ENCODE measurements around the gene TMEM126B. TPM values are rescaled to one million over a fixed set of nuclear protein-coding genes. Genes with fewer than 3 reads are reported as not detected.
"Not testable (repeated sequence)": the region's sequence is repeated elsewhere in the genome, so short reads cannot be mapped to it uniquely, and the experiment has no call there.

TMEM126B gene
- total RNA-seq, 1 experiment from 2014 or later = 64.2 TPM

DNA sequence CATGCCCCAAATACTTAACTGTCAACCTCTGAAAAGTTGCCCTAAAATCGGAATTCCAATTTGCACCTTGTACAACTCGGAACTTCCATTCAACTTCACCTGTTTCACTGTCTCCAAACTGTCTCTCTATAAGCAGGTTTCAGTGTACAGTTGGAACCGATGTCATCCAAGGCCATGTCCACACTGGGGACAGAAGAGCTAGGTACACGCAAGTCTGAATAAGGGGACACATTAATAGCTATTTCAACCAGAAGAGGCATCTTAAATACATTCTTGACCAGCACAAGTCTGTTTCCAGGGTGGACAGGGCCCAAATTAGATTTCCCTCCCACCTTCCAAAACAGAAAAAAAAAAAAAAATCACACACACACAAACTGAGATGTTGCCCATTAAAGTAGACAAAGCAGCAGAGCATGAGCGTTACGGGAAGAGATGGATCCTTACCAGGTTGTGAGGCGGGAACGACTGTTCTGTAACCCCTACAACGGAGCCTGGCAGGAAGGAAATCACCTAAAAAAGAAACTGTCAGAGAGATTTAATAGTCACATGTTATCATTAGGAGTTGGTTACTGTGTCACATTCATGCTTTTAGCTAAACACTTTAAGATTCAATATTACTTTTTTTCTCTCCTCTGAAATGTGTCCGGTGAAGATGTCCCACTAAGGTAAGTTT is 34.8 kb downstream of the TMEM126B start:
- DNase-seq = no peak
- Histone ChIP-seq H3K4me3 (ENCODE audit: insufficient read depth, low read depth, low read length) (peak overlapping the region; percentile 97), H3K27me3 (ENCODE audit: control insufficient read depth, insufficient read depth, low read length) (no peaks in the 10 kb centered on the region), H3K36me3 (replicated peaks; ENCODE audit: control insufficient read depth, insufficient read depth, low read length) (peaks cover 10% of the 10 kb centered on the region)

DNA sequence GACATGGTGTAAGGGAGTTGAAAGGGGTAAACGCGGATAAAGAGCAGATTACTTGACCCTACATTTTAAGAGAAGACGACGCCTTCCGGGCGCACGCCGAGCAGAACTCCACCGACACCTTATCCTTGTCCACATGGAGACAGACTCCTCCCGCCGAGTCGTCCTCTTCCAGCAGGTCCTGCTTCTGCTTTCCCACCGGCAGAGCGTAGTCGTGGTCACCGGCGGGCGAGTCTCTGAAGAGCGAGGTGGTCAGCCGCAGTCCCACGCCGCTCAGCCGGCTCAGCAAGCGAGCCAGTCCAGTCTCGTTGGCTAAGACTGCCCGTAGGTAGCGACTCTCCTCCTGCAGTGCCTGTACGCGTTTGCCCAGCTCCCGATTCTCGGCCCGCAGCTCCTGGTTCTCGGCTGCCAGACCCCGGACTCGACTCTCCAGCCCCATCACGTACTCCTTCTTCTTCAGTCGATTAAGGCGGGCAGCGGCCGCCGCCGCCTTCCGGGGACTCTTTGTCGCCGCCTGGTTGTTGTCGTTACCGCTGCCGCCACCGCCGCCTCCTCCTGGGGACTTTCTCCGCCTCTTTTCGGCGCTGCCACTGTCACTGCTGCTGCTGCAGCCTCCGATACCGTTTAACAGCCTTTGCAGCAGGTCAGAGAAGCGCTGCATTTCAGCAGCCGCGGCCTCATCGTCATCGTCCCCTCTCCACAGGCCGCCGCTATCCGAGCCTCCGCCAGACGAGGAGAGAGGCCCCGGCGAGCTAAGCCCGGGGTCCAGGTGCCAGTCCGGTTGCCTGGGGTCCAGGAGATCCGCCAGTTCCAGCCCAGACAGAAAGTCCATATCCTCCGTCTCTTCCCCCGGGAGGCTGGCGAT is 35.6 kb downstream of the TMEM126B start:
- H3K36me3 ChIP-seq (replicated peaks; ENCODE audit: control insufficient read depth, insufficient read depth, low read length) = peaks cover 10% of the 10 kb centered on the region
- peak overlapping the region; percentile 97 for H3K4me3 ChIP-seq (ENCODE audit: insufficient read depth, low read depth, low read length)
- no peaks in the 10 kb centered on the region for H3K27me3 ChIP-seq (ENCODE audit: control insufficient read depth, insufficient read depth, low read length)
- peak; percentile 78 for DNase-seq

DNA sequence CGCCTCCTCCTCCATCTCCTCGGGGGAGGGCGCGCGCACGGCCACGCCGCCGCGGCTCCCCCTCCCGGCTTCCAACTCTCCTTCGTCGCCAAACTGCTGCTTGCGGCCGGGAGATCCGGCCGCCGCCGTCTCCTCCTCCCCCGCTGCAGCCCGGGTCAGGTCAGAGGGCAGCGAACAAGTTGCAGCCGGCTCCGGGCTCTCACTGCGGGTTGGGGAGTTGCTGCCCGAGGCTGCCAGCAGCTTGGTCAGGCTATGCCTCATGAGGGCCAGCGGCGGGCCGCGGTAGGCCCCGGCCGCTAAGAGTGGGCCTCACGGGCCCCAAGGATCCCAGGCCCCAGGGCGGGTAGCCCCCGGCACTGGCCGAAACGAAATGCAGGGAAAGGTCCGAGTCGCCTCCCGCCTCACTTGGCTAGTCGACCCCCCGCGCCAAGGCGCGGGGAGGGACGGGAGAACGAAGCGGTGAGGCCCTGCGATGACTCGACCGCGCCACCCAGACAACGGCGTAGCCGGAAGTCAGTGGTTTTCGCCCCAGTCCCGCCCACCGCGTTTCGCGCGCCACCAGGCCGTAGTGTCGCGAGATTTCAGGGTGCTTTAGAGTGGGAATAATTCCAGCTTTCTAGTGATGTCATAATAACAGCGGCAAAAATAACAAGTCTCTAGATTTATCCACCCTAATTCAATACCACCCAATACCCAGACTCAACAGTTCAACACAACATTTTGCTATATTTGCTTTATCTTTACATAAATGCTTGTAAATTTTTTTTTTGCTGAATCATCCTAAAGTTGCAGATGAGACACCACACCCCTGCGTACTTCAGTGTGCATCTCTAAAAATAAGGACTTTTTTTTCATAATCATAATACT is 36.5 kb downstream of the TMEM126B start, which contains the start of gene CREBZF:
CREBZF (minus strand) TSS at position 515 of the 867 bp plus-strand sequence; CDS start at position 261, 254 bp downstream.
- peak within 1 kb of the TSS; percentile 97 for H3K4me3 ChIP-seq (ENCODE audit: insufficient read depth, low read depth, low read length)
- no peaks in the 10 kb centered on the region for H3K27me3 ChIP-seq (ENCODE audit: control insufficient read depth, insufficient read depth, low read length)
- peak; percentile 91 for DNase-seq
- peaks cover 10% of the 10 kb centered on the region for H3K36me3 ChIP-seq (replicated peaks; ENCODE audit: control insufficient read depth, insufficient read depth, low read length)

DNA sequence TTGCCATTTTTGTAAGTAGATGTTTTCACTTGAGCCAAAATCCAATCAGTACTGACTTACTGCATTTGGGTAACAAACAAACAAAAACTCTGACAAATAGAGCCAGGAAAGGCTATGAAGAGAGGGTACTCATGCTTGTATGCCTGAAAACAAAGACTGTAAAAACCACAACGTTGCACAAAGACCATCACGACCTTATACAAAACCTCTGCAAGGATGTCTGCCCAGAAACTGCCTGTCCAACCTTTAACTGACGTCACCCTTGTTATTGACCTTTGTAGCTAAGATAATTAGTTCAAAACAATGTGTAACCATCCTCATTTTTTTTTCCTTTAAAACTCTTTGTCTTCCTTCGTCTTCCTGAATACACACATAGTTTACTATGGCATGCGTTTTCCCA is 37.3 kb downstream of the TMEM126B start:
- Histone ChIP-seq H3K36me3 (replicated peaks; ENCODE audit: control insufficient read depth, insufficient read depth, low read length) (peaks cover 4% of the 10 kb centered on the region), H3K4me3 (ENCODE audit: insufficient read depth, low read depth, low read length) (no peak overlapping the region), H3K27me3 (ENCODE audit: control insufficient read depth, insufficient read depth, low read length) (no peaks in the 10 kb centered on the region)
- no peak for DNase-seq

DNA sequence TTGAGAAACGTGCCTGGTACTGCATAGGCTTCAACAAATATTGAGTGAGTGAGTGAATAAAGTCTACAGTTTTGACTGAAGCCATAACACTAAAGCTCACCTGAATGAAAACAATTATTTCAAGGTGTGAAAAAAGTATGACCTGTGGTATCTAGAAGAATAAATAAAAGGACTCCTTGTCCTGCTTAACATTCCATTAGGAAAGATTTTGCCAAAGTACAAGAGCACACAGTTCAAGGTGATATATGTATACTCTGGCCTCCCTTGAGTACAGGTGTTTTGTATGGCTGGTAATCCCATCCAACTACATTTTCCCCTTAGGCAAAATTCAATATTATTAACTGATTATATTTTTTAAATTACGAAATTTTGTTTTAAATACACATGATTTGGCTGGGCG is 38.3 kb downstream of the TMEM126B start:
- no peak overlapping the region for H3K4me3 ChIP-seq (ENCODE audit: insufficient read depth, low read depth, low read length)
- peaks cover 4% of the 10 kb centered on the region for H3K36me3 ChIP-seq (replicated peaks; ENCODE audit: control insufficient read depth, insufficient read depth, low read length)
- no peak for DNase-seq
- H3K27me3 ChIP-seq (ENCODE audit: control insufficient read depth, insufficient read depth, low read length) = no peaks in the 10 kb centered on the region

DNA sequence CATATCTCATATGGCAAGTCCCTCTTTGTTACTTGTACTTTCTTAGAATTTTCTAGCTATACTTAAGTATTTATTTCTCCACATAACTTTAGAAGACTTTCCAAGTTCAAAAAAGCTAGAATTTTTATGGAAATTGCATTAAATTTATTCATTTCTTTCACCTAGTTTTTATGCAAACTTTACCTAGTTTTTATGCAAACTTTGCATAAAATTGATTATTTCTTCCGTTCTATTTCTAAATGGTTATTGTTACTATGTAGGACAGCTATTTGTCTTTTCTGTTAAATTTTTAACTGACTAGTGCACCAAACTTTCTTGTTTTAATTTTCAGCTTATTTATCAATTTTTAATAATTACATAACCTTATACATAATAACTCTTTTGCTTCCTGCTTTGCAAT is 39.8 kb downstream of the TMEM126B start:
- DNase-seq = no peak
- Histone ChIP-seq H3K27me3 (ENCODE audit: control insufficient read depth, insufficient read depth, low read length) (no peaks in the 10 kb centered on the region), H3K36me3 (replicated peaks; ENCODE audit: control insufficient read depth, insufficient read depth, low read length) (peaks cover under 1% of the 10 kb centered on the region), H3K4me3 (ENCODE audit: insufficient read depth, low read depth, low read length) (no peak overlapping the region)

DNA sequence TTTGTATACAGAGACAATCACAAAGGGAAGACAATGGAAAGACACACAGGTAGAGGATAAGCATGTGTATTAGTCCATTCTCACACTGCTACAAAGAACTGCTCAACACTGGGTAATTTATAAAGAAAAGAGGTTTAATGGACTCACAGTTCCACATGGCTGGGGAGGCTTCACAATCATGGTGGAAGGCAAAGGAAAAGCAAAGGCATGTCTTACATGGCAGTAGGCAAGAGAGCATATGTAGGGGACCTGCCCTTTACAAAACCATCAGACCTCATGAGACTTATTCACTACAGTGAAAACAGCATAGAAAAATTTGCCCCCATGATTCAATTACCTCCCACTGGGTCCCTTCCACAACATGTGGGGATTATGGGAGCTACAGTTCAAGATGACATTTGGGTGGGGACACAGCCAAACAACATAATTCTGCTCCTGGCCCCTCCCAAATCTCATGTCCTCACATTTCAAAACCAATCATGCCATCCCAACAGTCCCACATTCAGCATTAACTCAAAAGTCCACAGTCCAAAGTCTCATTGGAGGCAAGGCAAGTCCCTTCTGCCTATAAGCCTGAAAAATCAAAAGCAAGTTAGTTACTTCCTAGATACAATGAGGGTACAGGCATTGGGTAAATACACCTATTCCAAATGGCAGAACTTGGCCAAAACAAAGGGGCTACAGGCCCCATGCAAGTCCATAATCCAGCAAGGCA is 42.7 kb downstream of the TMEM126B start:
- not testable (repeated sequence) for H3K27me3 ChIP-seq (ENCODE audit: control insufficient read depth, insufficient read depth, low read length); DNase-seq; H3K4me3 ChIP-seq (ENCODE audit: insufficient read depth, low read depth, low read length); H3K36me3 ChIP-seq (replicated peaks; ENCODE audit: control insufficient read depth, insufficient read depth, low read length)

DNA sequence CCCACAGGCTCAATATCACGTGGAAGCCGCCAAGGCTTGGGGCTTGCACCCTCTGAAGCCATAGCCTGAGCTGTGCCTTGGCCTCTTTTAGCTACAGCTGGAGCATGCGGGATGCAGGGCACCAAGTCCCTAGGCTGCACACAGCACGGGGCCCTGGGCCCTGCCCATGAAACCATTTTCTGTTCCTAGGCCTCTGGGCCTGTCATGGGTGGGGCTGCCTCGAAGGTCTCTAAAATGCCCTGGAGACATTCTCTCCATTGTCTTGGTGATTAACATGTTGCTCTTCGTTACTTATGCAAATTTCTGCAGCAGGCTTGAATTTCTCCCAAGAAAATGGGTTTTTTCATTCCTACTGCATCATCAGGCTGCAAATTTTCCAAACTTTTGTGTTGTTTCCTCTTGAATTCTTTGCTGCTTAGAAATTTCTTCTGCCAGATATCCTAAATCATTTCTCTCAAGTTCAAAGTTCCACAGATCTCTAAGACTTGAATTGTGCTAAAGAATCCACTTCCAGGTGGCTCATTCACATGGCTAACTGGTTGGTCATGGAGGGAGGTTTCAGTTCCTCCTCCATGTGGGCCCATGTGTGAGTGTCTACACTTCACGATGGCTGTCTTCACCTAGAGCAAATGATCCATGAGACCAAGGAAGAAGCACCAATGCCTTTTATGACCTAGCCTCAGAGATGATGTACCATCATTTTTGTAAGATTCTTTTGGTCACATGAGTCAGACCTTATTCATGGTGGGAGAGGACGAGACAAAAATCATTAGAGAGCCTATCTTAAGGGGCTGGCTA is 43.9 kb downstream of the TMEM126B start:
- Histone ChIP-seq H3K4me3 (ENCODE audit: insufficient read depth, low read depth, low read length) (no peak overlapping the region), H3K36me3 (replicated peaks; ENCODE audit: control insufficient read depth, insufficient read depth, low read length) (no peaks in the 10 kb centered on the region), H3K27me3 (ENCODE audit: control insufficient read depth, insufficient read depth, low read length) (no peaks in the 10 kb centered on the region)
- DNase-seq = no peak

DNA sequence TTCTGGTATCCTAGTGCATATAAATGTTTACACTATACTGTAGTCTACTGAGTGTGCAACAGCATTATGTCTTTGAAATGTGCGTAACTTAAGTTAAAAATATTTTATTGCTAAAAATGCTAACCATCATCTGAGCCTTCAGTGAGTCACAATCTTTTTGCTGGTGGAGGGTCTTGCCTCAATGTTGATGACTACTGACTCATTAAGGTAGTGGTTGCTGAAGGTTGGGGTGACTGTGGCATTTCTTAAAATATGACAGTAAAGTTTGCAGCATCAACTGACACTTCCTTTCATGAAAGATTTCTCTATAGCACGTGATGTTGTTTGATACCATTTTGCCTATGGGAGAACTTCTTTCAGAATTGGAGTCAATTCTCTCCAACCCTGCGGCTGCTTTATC is 45.0 kb downstream of the TMEM126B start:
- Histone ChIP-seq H3K36me3 (replicated peaks; ENCODE audit: control insufficient read depth, insufficient read depth, low read length) (no peaks in the 10 kb centered on the region), H3K4me3 (ENCODE audit: insufficient read depth, low read depth, low read length) (no peak overlapping the region), H3K27me3 (ENCODE audit: control insufficient read depth, insufficient read depth, low read length) (no peaks in the 10 kb centered on the region)
- no peak for DNase-seq

DNA sequence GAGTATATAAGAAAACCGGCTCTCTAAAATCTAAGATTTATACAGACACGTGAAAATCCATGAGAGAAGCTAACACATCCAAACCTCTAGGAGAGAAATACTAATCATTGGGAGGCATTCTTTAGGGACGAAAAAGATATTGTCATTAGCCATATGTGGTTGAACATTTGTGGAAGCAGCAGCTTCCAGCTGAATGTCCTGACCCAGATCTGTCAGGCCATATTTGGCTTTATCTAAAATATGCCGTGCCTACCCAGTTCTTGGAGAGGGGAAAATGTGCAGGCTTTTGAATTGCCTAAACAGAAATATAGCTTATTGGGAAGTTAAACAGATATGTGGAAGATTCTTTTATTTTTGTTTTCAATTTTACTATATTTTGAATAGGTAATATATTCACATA is 51.2 kb downstream of the TMEM126B start:
- no peak overlapping the region for H3K4me3 ChIP-seq (ENCODE audit: insufficient read depth, low read depth, low read length)
- H3K36me3 ChIP-seq (replicated peaks; ENCODE audit: control insufficient read depth, insufficient read depth, low read length) = no peaks in the 10 kb centered on the region
- no peak for DNase-seq
- no peaks in the 10 kb centered on the region for H3K27me3 ChIP-seq (ENCODE audit: control insufficient read depth, insufficient read depth, low read length)

DNA sequence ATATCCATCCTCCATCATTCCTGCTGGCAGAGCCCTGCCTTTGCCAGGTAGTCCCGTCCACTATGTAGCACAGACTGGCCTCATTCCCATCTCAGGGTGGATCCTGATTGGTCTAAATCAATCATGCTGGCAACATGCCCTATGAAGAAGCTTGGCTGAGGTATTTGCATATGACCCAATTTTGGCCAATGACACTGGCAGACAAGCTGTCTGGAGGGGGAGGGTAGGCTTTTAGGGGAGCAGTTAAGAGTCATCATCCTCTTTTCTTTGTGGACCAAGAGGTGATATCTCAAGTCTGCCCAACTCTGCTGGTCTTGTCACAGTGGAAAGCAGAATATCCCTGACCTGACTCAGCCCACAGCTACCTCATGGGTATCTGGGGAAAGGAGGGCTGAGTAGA is 52.5 kb downstream of the TMEM126B start:
- peak; percentile 56 for DNase-seq
- Histone ChIP-seq H3K36me3 (replicated peaks; ENCODE audit: control insufficient read depth, insufficient read depth, low read length) (no peaks in the 10 kb centered on the region), H3K4me3 (ENCODE audit: insufficient read depth, low read depth, low read length) (no peak overlapping the region), H3K27me3 (ENCODE audit: control insufficient read depth, insufficient read depth, low read length) (no peaks in the 10 kb centered on the region)

DNA sequence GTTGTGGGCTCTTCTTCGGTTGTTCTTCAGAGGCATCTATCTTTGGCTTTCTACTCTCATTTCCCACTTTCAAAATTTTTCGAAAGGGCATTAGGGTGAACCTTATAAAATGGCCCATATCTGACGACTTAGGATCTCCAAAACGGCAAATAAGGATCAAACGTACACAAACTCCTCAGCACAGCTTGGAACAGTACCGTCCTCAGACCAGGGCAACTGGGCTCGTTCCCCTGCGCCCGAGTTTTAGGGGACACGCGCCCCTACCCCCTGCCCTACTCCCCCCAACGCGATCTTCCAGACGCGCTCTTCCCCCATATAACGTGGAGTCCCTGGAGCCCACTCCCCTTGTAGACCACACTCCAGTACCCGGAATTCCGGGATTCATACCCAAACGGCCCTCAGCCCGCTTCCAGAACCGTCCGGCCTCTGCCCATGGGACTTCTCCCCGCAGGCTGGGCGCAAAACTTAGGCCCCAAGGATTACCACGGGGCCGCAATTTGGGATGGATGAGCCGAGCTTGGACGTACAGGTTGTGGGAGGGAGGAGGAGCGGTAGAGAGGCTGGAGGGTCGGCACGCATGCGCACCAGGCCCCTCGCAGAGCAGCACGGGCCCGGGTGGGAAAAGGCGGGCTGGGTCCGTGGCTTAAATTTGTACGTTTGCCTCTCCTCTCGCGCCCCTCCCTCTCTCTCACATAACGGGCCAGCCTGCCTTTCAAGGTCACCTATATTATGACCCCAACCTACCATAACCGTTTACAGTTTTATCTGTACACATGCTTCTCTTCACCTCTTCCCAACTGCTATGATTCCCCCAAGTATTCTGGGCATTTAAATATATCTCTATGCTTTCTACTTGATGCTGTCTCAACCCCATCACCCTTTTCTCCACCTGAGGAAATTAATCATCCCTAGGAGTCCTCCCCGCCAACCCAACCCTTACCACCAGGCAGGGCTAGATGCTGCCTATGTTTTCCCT is 54.2 kb downstream of the TMEM126B start:
- Histone ChIP-seq H3K4me3 (ENCODE audit: insufficient read depth, low read depth, low read length) (no peak overlapping the region), H3K27me3 (ENCODE audit: control insufficient read depth, insufficient read depth, low read length) (no peaks in the 10 kb centered on the region), H3K36me3 (replicated peaks; ENCODE audit: control insufficient read depth, insufficient read depth, low read length) (no peaks in the 10 kb centered on the region)
- no peak for DNase-seq
